Chondrocyte (in vitro differentiated cells): ENCODE results near the gene AGRN. TPM values are rescaled to one million over a fixed set of nuclear protein-coding genes. Genes with fewer than 3 reads are reported as not detected.

Experiments used
- DNase-seq: peaks from one replicate; pipeline ENCODE4 v3.0.0; 2021; ENCODE audit warnings: mixed read lengths, low spot score
- H3K27ac Mint-ChIP-seq: one replicate; pipeline ENCODE4 v1.8.0; 2021; ENCODE audit warnings: mild to moderate bottlenecking, moderate library complexity, mixed read lengths; ENCODE audit not compliant: unreplicated experiment
- H3K27me3 Mint-ChIP-seq: 2 replicates; pipeline ENCODE4 v1.8.0; 2021; ENCODE audit warnings: low read depth, mixed read lengths
- H3K36me3 Mint-ChIP-seq: 2 replicates; pipeline ENCODE4 v1.8.0; 2021; ENCODE audit warnings: low read depth, mixed read lengths
- H3K4me1 Mint-ChIP-seq: 2 replicates; pipeline ENCODE4 v1.8.0; 2021; ENCODE audit warnings: low read depth, mild to moderate bottlenecking, mixed read lengths
- H3K4me3 Mint-ChIP-seq: one replicate; pipeline ENCODE4 v1.8.0; 2021; ENCODE audit warnings: mild to moderate bottlenecking, moderate library complexity, mixed read lengths; ENCODE audit not compliant: unreplicated experiment
- H3K9me3 Mint-ChIP-seq: 2 replicates; pipeline ENCODE4 v1.8.0; 2021; ENCODE audit warnings: low read depth, mixed read lengths
- CTCF ChIP-seq: fragments of 200-600 bp; sonication (generic); IDR thresholded peaks from 2 replicates; pipeline ENCODE4 v1.5.0; 2021; ENCODE audit warnings: antibody characterized with exemption, mild to moderate bottlenecking, moderate library complexity
- total RNA-seq: library from RNA; stranded (reverse); gene quantifications from 3 replicates; pipeline ENCODE4 v1.2.1, GENCODE V29; 2021

AGRN gene
- total RNA-seq, 1 donor from 2014 or later = 221 TPM

DNA sequence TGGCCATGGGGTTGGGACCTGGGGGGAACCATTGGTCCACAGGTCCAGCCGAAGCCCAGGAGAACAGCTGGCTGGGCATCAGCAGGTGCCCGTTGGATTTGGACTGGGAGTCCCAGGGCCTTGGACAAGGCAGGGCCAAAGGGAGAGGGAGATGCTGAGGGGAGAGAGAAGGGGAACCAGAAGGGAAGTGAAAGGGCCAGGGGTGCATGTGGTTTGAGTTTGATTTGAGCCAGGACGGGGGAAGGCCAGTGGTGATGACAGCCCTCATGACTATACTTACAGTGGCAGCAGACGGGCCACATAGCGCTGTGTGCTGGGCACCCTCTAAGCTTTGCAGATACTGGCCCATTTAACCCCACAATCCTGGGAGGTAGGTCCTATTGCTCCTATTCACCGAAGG is 18.8 kb downstream of the AGRN start:
- Mint-ChIP-seq H3K4me1 (peaks cover 12% of the 10 kb centered on the region), H3K4me3 (no peak overlapping the region), H3K36me3 (peaks cover 6% of the 10 kb centered on the region), H3K27ac (peak overlapping the region; percentile 55), H3K9me3 (no peaks in the 10 kb centered on the region), H3K27me3 (no peaks in the 10 kb centered on the region)
- no peak for DNase-seq
- TF ChIP-seq CTCF = no peak

GRCh38 chr1:1039145-1039910 is 19.4 kb downstream of the AGRN start:
- Mint-ChIP-seq H3K4me3 (peak overlapping the region; percentile 19), H3K27me3 (no peaks in the 10 kb centered on the region), H3K36me3 (peaks cover 6% of the 10 kb centered on the region), H3K27ac (no peak overlapping the region), H3K9me3 (no peaks in the 10 kb centered on the region), H3K4me1 (peaks cover 12% of the 10 kb centered on the region)
- DNase-seq = no peak
- no peak for TF ChIP-seq CTCF

- peak overlapping the region; percentile 28 for H3K4me3 Mint-ChIP-seq
Measured at GRCh38 chr1:1040004-1040991, 20.4 kb downstream of the AGRN start.

GRCh38 chr1:1041092-1041523 is 21.2 kb downstream of the AGRN start:
- H3K9me3 Mint-ChIP-seq = no peaks in the 10 kb centered on the region
- peaks cover 9% of the 10 kb centered on the region for H3K36me3 Mint-ChIP-seq
- peaks cover 12% of the 10 kb centered on the region for H3K4me1 Mint-ChIP-seq
- TF ChIP-seq CTCF = no peak
- DNase-seq = no peak
- no peak overlapping the region for H3K4me3 Mint-ChIP-seq
- no peak overlapping the region for H3K27ac Mint-ChIP-seq
- H3K27me3 Mint-ChIP-seq = no peaks in the 10 kb centered on the region

More at GRCh38 chr1:1040004-1040991, 20.4 kb downstream of the AGRN start:
- Mint-ChIP-seq H3K4me1 (peaks cover 12% of the 10 kb centered on the region), H3K27ac (no peak overlapping the region), H3K27me3 (no peaks in the 10 kb centered on the region), H3K36me3 (peaks cover 11% of the 10 kb centered on the region), H3K9me3 (no peaks in the 10 kb centered on the region)
- no peak for DNase-seq
- TF ChIP-seq CTCF = peak; percentile 38

DNA sequence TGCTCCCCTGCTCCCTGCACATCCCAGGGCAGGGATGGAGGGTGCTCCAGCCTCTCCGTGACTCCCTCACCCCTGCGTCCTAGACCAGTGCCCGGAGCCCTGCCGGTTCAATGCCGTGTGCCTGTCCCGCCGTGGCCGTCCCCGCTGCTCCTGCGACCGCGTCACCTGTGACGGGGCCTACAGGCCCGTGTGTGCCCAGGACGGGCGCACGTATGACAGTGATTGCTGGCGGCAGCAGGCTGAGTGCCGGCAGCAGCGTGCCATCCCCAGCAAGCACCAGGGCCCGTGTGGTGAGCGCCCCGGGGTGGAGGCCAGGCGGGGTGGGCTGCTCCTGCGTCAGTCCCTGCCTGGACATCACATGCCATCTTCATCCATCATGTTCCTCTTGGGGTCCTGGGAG is 22.0 kb downstream of the AGRN start:
- H3K27me3 Mint-ChIP-seq = no peaks in the 10 kb centered on the region
- TF ChIP-seq CTCF = no peak
- peaks cover 12% of the 10 kb centered on the region for H3K4me1 Mint-ChIP-seq
- no peaks in the 10 kb centered on the region for H3K9me3 Mint-ChIP-seq
- H3K36me3 Mint-ChIP-seq = peaks cover 8% of the 10 kb centered on the region
- no peak overlapping the region for H3K4me3 Mint-ChIP-seq
- DNase-seq = no peak
- H3K27ac Mint-ChIP-seq = no peak overlapping the region
